ENCODE results near the gene NCAN.

GRCh38 chr19:19279062-19279612 is 67.4 kb downstream of the NCAN start:
- TF ChIP-seq POLR2A (IDR thresholded peaks at IDR 0.05; ENCODE audit: low read depth, low read length) (no peak), CTCF (conservative IDR thresholded peaks at IDR 0.05; ENCODE audit: low read depth, low read length) (no peak), CEBPB (IDR thresholded peaks at IDR 0.05; ENCODE audit: low read depth, low read length) (no peak), BHLHE40 (IDR thresholded peaks at IDR 0.05; ENCODE audit: low read depth, low read length) (no peak), RFX5 (IDR thresholded peaks at IDR 0.05; ENCODE audit: low read depth, low read length) (no peak), SMC3 (IDR thresholded peaks at IDR 0.05; ENCODE audit: low read depth, low read length) (no peak), RCOR1 (IDR thresholded peaks at IDR 0.05; ENCODE audit: insufficient replicate concordance, low read length) (no peak), MAZ (IDR thresholded peaks at IDR 0.05; ENCODE audit: borderline replicate concordance, low read depth, low read length) (no peak), CHD1 (IDR thresholded peaks at IDR 0.05; ENCODE audit: low read depth, low read length) (no peak), USF2 (IDR thresholded peaks at IDR 0.05; ENCODE audit: low read depth, low read length) (no peak), MAFK (IDR thresholded peaks at IDR 0.05; ENCODE audit: low read depth, low read length) (no peak), RAD21 (IDR thresholded peaks at IDR 0.05; ENCODE audit: low read length) (no peak)
